Activated CD4-positive, alpha-beta T cell treated with anti-CD3 and anti-CD28 coated beads, Interleukin-2, amount 10 ng/mL, durations not matched to agents 7 days and 5 days (primary cell): ENCODE data around the gene MYO16. TPM values are rescaled to one million over a fixed set of nuclear protein-coding genes. Genes with fewer than 3 reads are reported as not detected.
"Not testable (repeated sequence)": the region's sequence is repeated elsewhere in the genome, so short reads cannot be mapped to it uniquely, and the experiment has no call there.

Experiments
- CTCF ChIA-PET: fragments of 350-600 bp; sonication (Branson Sonifier 250); formaldehyde crosslinking; loops from one replicate; lab custom pipeline; 2021; ENCODE audit warnings: antibody characterized with exemption; lab: Charles Lee
- POLR2A ChIA-PET: fragments of 350-600 bp; sonication (Branson Sonifier 250); formaldehyde crosslinking; loops from one replicate; lab custom pipeline; 2021; ENCODE audit warnings: antibody characterized with exemption; lab: Charles Lee
- DNase-seq: peaks from one replicate; pipeline ENCODE4 v3.0.0-alpha.2; 2020
- H3K27ac Mint-ChIP-seq: one replicate; pipeline ENCODE4 v1.8.0; 2021; ENCODE audit warnings: mild to moderate bottlenecking, moderate library complexity, mixed read lengths
- H3K27me3 Mint-ChIP-seq: one replicate; pipeline ENCODE4 v1.8.0; 2021; ENCODE audit warnings: mixed read lengths
- H3K36me3 Mint-ChIP-seq: one replicate; pipeline ENCODE4 v1.8.0; 2021; ENCODE audit warnings: low read depth, mixed read lengths
- H3K4me1 Mint-ChIP-seq: one replicate; pipeline ENCODE4 v1.8.0; 2021; ENCODE audit warnings: mixed read lengths
- H3K4me3 Mint-ChIP-seq: one replicate; pipeline ENCODE4 v1.8.0; 2021; ENCODE audit warnings: mild to moderate bottlenecking, moderate library complexity, mixed read lengths
- H3K9me3 Mint-ChIP-seq: one replicate; pipeline ENCODE4 v1.8.0; 2021; ENCODE audit warnings: mixed read lengths
- total RNA-seq, 2 experiments: library from RNA; stranded (reverse); gene quantifications; one replicate each; pipeline ENCODE4 v1.2.3, GENCODE V29; 2021

MYO16 gene
- total RNA-seq, 2 experiments from 2014 or later: not detected

DNA sequence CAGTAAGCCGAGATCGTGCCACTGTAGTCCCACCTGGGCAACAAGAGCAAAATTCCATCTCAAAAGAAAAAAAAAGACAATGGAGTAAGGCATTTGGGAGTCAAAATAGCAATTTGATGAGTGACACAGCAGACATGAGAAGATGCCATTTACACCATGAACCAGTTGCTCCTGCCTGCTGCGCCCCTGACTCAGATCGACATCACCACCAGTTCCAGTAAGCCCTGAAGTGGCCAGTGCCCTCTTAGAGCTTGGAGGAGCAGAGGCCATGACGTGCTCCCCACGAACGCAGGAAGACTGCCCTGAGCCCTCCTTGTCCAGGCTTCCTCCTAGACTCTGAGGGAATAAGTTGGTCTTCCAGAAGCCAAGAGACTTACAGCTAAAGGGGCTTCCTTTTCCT is 339.2 kb downstream of the MYO16 start:
- H3K27me3 Mint-ChIP-seq: peaks cover 3% of the 10 kb centered on the region
- no peaks in the 10 kb centered on the region for H3K36me3 Mint-ChIP-seq
- no peak for DNase-seq
- ChIA-PET CTCF (no interaction called here), POLR2A (no interaction called here)
- H3K9me3 Mint-ChIP-seq: no peaks in the 10 kb centered on the region
- no peak overlapping the region for H3K27ac Mint-ChIP-seq
- no peaks in the 10 kb centered on the region for H3K4me1 Mint-ChIP-seq
- no peak overlapping the region for H3K4me3 Mint-ChIP-seq

- Mint-ChIP-seq H3K9me3 (no peaks in the 10 kb centered on the region), H3K36me3 (no peaks in the 10 kb centered on the region), H3K27ac (no peak overlapping the region), H3K4me3 (no peak overlapping the region), H3K4me1 (no peaks in the 10 kb centered on the region), H3K27me3 (peaks cover 5% of the 10 kb centered on the region)
- POLR2A ChIA-PET: no interaction called here
- CTCF ChIA-PET: no interaction called here
- DNase-seq: no peak
These were observed 345.3 kb downstream of the MYO16 start for GRCh38 chr13:108974686-108975085.

DNA sequence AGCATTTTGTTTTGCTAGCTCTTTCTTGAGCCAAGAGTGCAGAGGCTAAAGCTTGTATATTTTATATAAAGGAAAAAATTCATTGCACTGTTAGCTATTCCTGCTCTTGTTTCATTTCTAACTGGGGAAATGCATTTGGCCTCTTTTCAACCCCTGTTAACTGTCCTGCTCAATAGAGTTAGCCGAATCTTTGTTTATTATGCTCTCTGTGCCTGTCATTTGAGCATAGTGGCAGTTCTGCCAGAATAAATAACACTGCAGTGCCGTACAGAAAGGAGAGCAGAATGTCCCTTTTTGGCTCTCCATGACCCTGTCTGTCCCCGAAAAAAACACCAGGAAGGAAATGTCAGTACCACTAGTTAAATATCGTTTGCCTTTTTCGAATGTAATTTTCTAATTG is 350.8 kb downstream of the MYO16 start:
- no peak overlapping the region for H3K4me3 Mint-ChIP-seq
- CTCF ChIA-PET: no interaction called here
- no peak overlapping the region for H3K27ac Mint-ChIP-seq
- no peaks in the 10 kb centered on the region for H3K4me1 Mint-ChIP-seq
- no peak for DNase-seq
- H3K36me3 Mint-ChIP-seq: no peaks in the 10 kb centered on the region
- H3K27me3 Mint-ChIP-seq: peaks cover 4% of the 10 kb centered on the region
- H3K9me3 Mint-ChIP-seq: no peaks in the 10 kb centered on the region
- POLR2A ChIA-PET: no interaction called here

DNA sequence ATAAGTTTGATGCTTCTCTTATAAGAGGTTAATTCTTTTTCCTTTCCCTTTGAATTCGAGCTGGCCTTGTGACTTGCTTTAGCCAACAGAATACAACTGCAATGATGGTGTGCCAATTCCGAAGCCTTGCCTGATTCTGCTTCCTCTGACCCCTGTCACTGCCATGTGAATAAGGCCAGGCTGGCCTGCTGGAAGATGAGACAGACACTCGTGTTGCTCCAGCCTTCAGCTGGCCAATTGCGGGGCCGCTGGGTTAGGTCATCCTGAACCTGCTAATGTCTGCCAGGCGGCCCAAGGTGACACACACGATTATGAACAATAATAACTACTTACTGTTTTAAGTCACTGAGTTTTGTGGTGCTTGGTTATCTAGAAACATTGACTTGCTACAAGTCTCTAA is 352.0 kb downstream of the MYO16 start:
- Mint-ChIP-seq H3K27ac (no peak overlapping the region), H3K9me3 (no peaks in the 10 kb centered on the region), H3K36me3 (no peaks in the 10 kb centered on the region), H3K27me3 (peaks cover 4% of the 10 kb centered on the region), H3K4me3 (no peak overlapping the region), H3K4me1 (no peaks in the 10 kb centered on the region)
- CTCF ChIA-PET: no interaction called here
- POLR2A ChIA-PET: no interaction called here
- DNase-seq: no peak

DNA sequence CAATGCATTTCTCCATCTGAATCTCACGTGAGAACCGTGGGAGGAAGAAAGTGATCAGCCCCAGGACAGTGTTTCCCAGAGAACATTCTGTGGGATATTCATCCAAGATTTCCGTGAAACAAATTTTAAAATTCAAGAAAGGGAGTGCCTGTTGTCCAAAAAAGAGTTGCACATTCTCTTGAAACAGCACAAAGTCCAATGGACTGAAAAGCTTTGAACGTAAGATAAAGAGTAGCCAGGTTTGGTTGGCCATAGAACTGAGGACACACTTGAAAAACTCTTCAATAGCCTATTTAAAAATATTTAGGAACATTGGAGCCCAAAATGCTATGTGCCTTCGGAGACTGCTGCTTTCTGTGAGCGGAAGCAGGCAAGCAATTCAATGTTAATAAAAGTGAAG is 353.9 kb downstream of the MYO16 start:
- POLR2A ChIA-PET: no interaction called here
- Mint-ChIP-seq H3K9me3 (no peaks in the 10 kb centered on the region), H3K27me3 (peaks cover 4% of the 10 kb centered on the region), H3K4me1 (no peaks in the 10 kb centered on the region), H3K4me3 (no peak overlapping the region), H3K36me3 (no peaks in the 10 kb centered on the region), H3K27ac (no peak overlapping the region)
- CTCF ChIA-PET: no interaction called here
- DNase-seq: no peak

- Mint-ChIP-seq H3K27me3 (peaks cover 2% of the 10 kb centered on the region), H3K4me1 (no peaks in the 10 kb centered on the region), H3K36me3 (no peaks in the 10 kb centered on the region), H3K4me3 (no peak overlapping the region), H3K9me3 (no peaks in the 10 kb centered on the region), H3K27ac (no peak overlapping the region)
- CTCF ChIA-PET: no interaction called here
- no peak for DNase-seq
- POLR2A ChIA-PET: no interaction called here
These were observed 355.0 kb downstream of the MYO16 start for GRCh38 chr13:108984251-108984920.

DNA sequence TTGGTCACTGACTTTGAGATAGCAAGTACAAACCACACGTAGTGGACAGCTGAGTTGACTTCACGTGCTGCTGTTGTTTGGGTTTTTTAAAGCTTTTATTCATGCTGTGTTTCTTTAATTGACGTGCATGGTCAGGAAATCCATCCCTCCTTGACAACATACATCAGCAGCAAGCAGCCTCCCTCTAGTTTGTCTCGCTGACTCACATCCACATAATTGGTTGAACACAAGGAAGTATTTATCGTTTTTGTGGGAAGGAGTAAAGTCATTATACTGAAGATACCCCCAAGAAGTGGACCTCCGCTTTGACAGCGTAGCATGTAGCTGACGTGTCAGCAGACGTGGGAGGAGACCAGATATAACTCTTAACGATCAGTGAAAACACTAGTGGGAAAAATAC is 355.8 kb downstream of the MYO16 start:
- DNase-seq: no peak
- H3K9me3 Mint-ChIP-seq: no peaks in the 10 kb centered on the region
- ChIA-PET POLR2A (no interaction called here), CTCF (no interaction called here)
- H3K27ac Mint-ChIP-seq: no peak overlapping the region
- H3K27me3 Mint-ChIP-seq: peaks cover 2% of the 10 kb centered on the region
- H3K4me3 Mint-ChIP-seq: no peak overlapping the region
- no peaks in the 10 kb centered on the region for H3K4me1 Mint-ChIP-seq
- no peaks in the 10 kb centered on the region for H3K36me3 Mint-ChIP-seq

DNA sequence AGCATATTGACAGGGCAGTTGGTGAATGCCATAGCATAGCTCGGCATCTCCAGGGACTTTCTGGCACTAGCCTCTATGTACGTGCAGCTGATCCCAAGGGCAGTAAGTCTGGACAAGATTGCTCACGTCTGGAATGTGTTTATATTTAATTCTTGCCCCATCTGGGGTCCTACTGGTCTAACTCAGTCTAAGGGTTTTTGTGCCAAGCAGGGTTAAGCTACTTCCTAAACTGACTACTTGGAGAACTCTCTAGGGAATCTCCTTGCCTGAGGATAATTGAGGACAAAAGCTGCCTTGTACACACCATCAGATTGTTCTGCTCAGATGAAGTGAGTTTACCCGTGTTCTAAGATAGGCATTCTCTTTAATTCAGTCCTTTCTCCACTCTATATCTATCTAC is 358.1 kb downstream of the MYO16 start:
- H3K4me1 Mint-ChIP-seq: no peaks in the 10 kb centered on the region
- ChIA-PET CTCF (no interaction called here), POLR2A (no interaction called here)
- peaks cover 2% of the 10 kb centered on the region for H3K27me3 Mint-ChIP-seq
- H3K9me3 Mint-ChIP-seq: no peaks in the 10 kb centered on the region
- H3K4me3 Mint-ChIP-seq: no peak overlapping the region
- H3K36me3 Mint-ChIP-seq: no peaks in the 10 kb centered on the region
- DNase-seq: no peak
- H3K27ac Mint-ChIP-seq: no peak overlapping the region

GRCh38 chr13:108987944-108988343 is 358.5 kb downstream of the MYO16 start:
- no peaks in the 10 kb centered on the region for H3K9me3 Mint-ChIP-seq
- no peak for DNase-seq
- H3K36me3 Mint-ChIP-seq: no peaks in the 10 kb centered on the region

GRCh38 chr13:108991416-108991815 is 362.0 kb downstream of the MYO16 start:
- H3K27ac Mint-ChIP-seq, POLR2A ChIA-PET, H3K27me3 Mint-ChIP-seq, H3K4me1 Mint-ChIP-seq, H3K36me3 Mint-ChIP-seq, CTCF ChIA-PET, H3K4me3 Mint-ChIP-seq, H3K9me3 Mint-ChIP-seq, DNase-seq: not testable (repeated sequence)

More at GRCh38 chr13:108987944-108988343, 358.5 kb downstream of the MYO16 start:
- CTCF ChIA-PET: no interaction called here
- Mint-ChIP-seq H3K4me1 (no peaks in the 10 kb centered on the region), H3K27me3 (peaks cover 2% of the 10 kb centered on the region), H3K27ac (no peak overlapping the region), H3K4me3 (no peak overlapping the region)
- POLR2A ChIA-PET: no interaction called here

GRCh38 chr13:108993346-108993745 is 363.9 kb downstream of the MYO16 start:
- Mint-ChIP-seq H3K4me1 (no peaks in the 10 kb centered on the region), H3K27ac (no peak overlapping the region), H3K36me3 (no peaks in the 10 kb centered on the region), H3K9me3 (no peaks in the 10 kb centered on the region), H3K4me3 (no peak overlapping the region), H3K27me3 (peaks cover 3% of the 10 kb centered on the region)
- DNase-seq: no peak
- ChIA-PET POLR2A (no interaction called here), CTCF (no interaction called here)

GRCh38 chr13:108996430-108996829 is 367.0 kb downstream of the MYO16 start:
- Mint-ChIP-seq H3K9me3 (no peaks in the 10 kb centered on the region), H3K36me3 (no peaks in the 10 kb centered on the region), H3K27ac (no peak overlapping the region), H3K4me3 (no peak overlapping the region), H3K27me3 (peaks cover 3% of the 10 kb centered on the region), H3K4me1 (no peaks in the 10 kb centered on the region)
- ChIA-PET CTCF (no interaction called here), POLR2A (no interaction called here)
- no peak for DNase-seq

GRCh38 chr13:109000207-109000606 is 370.8 kb downstream of the MYO16 start:
- Mint-ChIP-seq H3K4me1 (no peaks in the 10 kb centered on the region), H3K36me3 (no peaks in the 10 kb centered on the region), H3K9me3 (no peaks in the 10 kb centered on the region), H3K4me3 (no peak overlapping the region), H3K27ac (no peak overlapping the region), H3K27me3 (peaks cover 1% of the 10 kb centered on the region)
- DNase-seq: no peak
- CTCF ChIA-PET: no interaction called here
- POLR2A ChIA-PET: no interaction called here

- no peaks in the 10 kb centered on the region for H3K4me1 Mint-ChIP-seq
These were observed 373.5 kb downstream of the MYO16 start for GRCh38 chr13:109002934-109003333.

More at GRCh38 chr13:109002934-109003333, 373.5 kb downstream of the MYO16 start:
- H3K27ac Mint-ChIP-seq: no peak overlapping the region
- ChIA-PET CTCF (no interaction called here), POLR2A (no interaction called here)
- no peaks in the 10 kb centered on the region for H3K9me3 Mint-ChIP-seq
- DNase-seq: no peak
- H3K27me3 Mint-ChIP-seq: peaks cover 3% of the 10 kb centered on the region
- H3K36me3 Mint-ChIP-seq: no peaks in the 10 kb centered on the region
- no peak overlapping the region for H3K4me3 Mint-ChIP-seq
